Pancreas (tissue), 10 donors: ENCODE results near the gene DUOXA1. TPM values are rescaled to one million over a fixed set of nuclear protein-coding genes. Genes with fewer than 3 reads are reported as not detected.

Experiments
- ATAC-seq, 4 donors: fragments of 200-7000 bp; cut with Tn5 transposase; one replicate each; pipeline versions ENCODE4 v1.8.0 to v1.9.1; 2020; ENCODE audit warnings: mild to moderate bottlenecking in 4 of 4, moderate library complexity in 4 of 4
- DNase-seq, 6 donors: peaks; one replicate each; pipeline ENCODE4 v3.0.0-alpha.2; 2020
- FAIRE-seq: peaks from 2 replicates; lab custom pipeline; 2012; peaks lifted over from hg19 to GRCh38; lab: Jason Lieb, UNC
- H3K27ac ChIP-seq, 4 donors: fragments of 200-600 bp; sonication (generic); 1 replicate in 3 of 4; 2 replicates in 1 of 4; pipeline versions ENCODE4 v1.5.0 to v1.8.0; 2020
- H3K27me3 ChIP-seq, 4 donors: fragments of 200-600 bp; one replicate each; pipeline ENCODE4 v1.8.0; 2021
- H3K36me3 ChIP-seq, 3 donors: fragments of 200-600 bp; sonication (generic) in 1 of 3; one replicate each; pipeline versions ENCODE4 v1.5.0 to v1.8.0; 2020 to 2021
- H3K4me1 ChIP-seq, 3 donors: fragments of 200-600 bp; one replicate each; pipeline ENCODE4 v1.8.0; 2021
- H3K4me3 ChIP-seq, 4 donors: fragments of 200-600 bp; sonication (generic) in 2 of 4; one replicate each; pipeline versions ENCODE4 v1.5.0 to v1.8.0; 2020 to 2021
- H3K9me3 ChIP-seq, 4 donors: fragments of 200-600 bp; one replicate each; pipeline ENCODE4 v1.8.0; 2021
- CTCF ChIP-seq, 4 donors: fragments of 200-600 bp; sonication (generic) in 3 of 4; IDR thresholded peaks; one replicate each; pipeline versions ENCODE4 v1.5.0 to v1.8.0; 2021; ENCODE audit warnings: antibody characterized with exemption in 4 of 4
- WGBS, 2 donors: extraction: QIAGEN DNeasy Blood & Tissue Kit; methylation state at CpG; one replicate each; pipeline ENCODE4 v1.1.7; 2013; 5-methylcytosine and 5-hydroxymethylcytosine counted together
- intact Hi-C, 3 donors: fragments of 100-400 bp; cut with DNase I; formaldehyde crosslinking; loops; one replicate each; pipeline versions ENCODE4 v1.11.1 to v1.14.2; 2022
- polyA plus RNA-seq, 2 donors: library from polyadenylated mRNA; stranded (reverse); fragments of 200-250 nt; gene quantifications; one replicate each; pipeline ENCODE4 v1.2.3, GENCODE V29; 2013
- total RNA-seq, 6 donors: library from RNA; stranded (reverse); fragmentation: NEBNext Ultra II Directional in 4 of 6; extraction: Animal tissue kit (Norgen Biotek cat#: 25700) in 4 of 6; gene quantifications; one replicate each; pipeline versions ENCODE4 v1.2.1 to v1.2.4, GENCODE V29; 2021 to 2023
- donor health status: healthy with polysubstance abuse.
- donor health status: DM: no; HTN: no; CAD: no; lungs with moderate emphysema.
- donor health status: DM: no; HTN: no; CAD: no.
- donor health status: control.
- donor health status: control.
- donor health status: Bipolar disorder and iron deficiency.
- donor health status: DM: yes; HTN: yes; CAD: no.
- donor health status: DM: no; HTN: no; CAD: no.
- donor health status: DM: no; HTN: no; CAD: no.
- donor health status: DM: yes; HTN: yes; CAD: no.

The DUOXA1 gene
- total RNA-seq: under 1 TPM in 3 of 6 donors, not detected in 3; 0.17 to 0.22 (median 0.19) TPM
- polyA plus RNA-seq: under 1 TPM; 0.11 to 0.14 TPM

GRCh38 chr15:45129651-45130129 is at the start of gene DUOXA1, which contains the start of gene DUOX1:
Gene DUOXA1, minus strand, starts transcription at chr15:45129879. Its CDS starts 6,865 bp downstream, at chr15:45123014.
Gene DUOX1, plus strand, starts transcription at chr15:45129994. Its CDS starts 1,973 bp downstream, at chr15:45131967.
- WGBS, 2 donors: 23 to 29% methylated on average over 46 of the region's 46 CpGs
- TF ChIP-seq CTCF (IDR thresholded peaks at IDR 0.05): no peak
- Histone ChIP-seq H3K27ac (no peak within 1 kb of the TSS), H3K36me3 (no peaks in the 10 kb centered on the region), H3K9me3 (no peaks in the 10 kb centered on the region), H3K27me3 (peaks cover 0 to 7% (median 2%) of the 10 kb centered on the region in 4 donors), H3K4me1 (no peaks in the 10 kb centered on the region), H3K4me3 (peak within 1 kb of the TSS in 1 of 4 donors; percentile 11)
- DNase-seq (peak in 2 of 6 donors; percentile 10 to 63), ATAC-seq (peak; percentile 33 to 61 (median 56)), FAIRE-seq (no peak)
- intact Hi-C loops: no loop called here

GRCh38 chr15:45177285-45177684 is 47.6 kb upstream of the DUOXA1 start:
- Histone ChIP-seq H3K36me3 (no peaks in the 10 kb centered on the region), H3K4me1 (no peaks in the 10 kb centered on the region), H3K4me3 (no peak overlapping the region), H3K9me3 (no peaks in the 10 kb centered on the region), H3K27me3 (no peaks in the 10 kb centered on the region), H3K27ac (no peak overlapping the region)
- no peak for TF ChIP-seq CTCF (IDR thresholded peaks at IDR 0.05)
- WGBS, 2 donors: 90 to 93% methylated on average over 3 of the region's 3 CpGs
- ATAC-seq (no peak), FAIRE-seq (no peak), DNase-seq (no peak)
- intact Hi-C loops: no loop called here

GRCh38 chr15:45174577-45174976 is 44.9 kb upstream of the DUOXA1 start:
- no peaks in the 10 kb centered on the region for H3K27me3 ChIP-seq
- no peak for TF ChIP-seq CTCF (IDR thresholded peaks at IDR 0.05)
- no peaks in the 10 kb centered on the region for H3K36me3 ChIP-seq
- FAIRE-seq (no peak), ATAC-seq (no peak), DNase-seq (no peak)
- H3K27ac ChIP-seq: no peak overlapping the region
- H3K9me3 ChIP-seq: no peaks in the 10 kb centered on the region
- 81 to 90% methylated on average over 2 of the region's 2 CpGs for WGBS, 2 donors
- H3K4me3 ChIP-seq: no peak overlapping the region
- no peaks in the 10 kb centered on the region for H3K4me1 ChIP-seq
- intact Hi-C loops: no loop called here

GRCh38 chr15:45174069-45174468 is 44.4 kb upstream of the DUOXA1 start:
- FAIRE-seq (no peak), ATAC-seq (no peak)
- no peaks in the 10 kb centered on the region for H3K4me1 ChIP-seq

More at GRCh38 chr15:45174069-45174468, 44.4 kb upstream of the DUOXA1 start:
- no peak overlapping the region for H3K4me3 ChIP-seq
- H3K36me3 ChIP-seq: no peaks in the 10 kb centered on the region
- no peak overlapping the region for H3K27ac ChIP-seq
- TF ChIP-seq CTCF (IDR thresholded peaks at IDR 0.05): no peak
- 75 to 81% methylated on average over 6 of the region's 6 CpGs for WGBS, 2 donors
- intact Hi-C loops: no loop called here
- H3K9me3 ChIP-seq: no peaks in the 10 kb centered on the region
- no peak for DNase-seq
- H3K27me3 ChIP-seq: no peaks in the 10 kb centered on the region
